GM15510 (cell line): ENCODE measurements around the gene DTYMK.

Source experiments
- POLR2A ChIP-seq: IDR thresholded peaks from 3 replicates; pipeline ENCODE4 v1.6.1; 2011; ENCODE audit warnings: borderline replicate concordance; ENCODE audit not compliant: insufficient read length; ENCODE audit errors: extremely low read depth

The DTYMK gene

DNA sequence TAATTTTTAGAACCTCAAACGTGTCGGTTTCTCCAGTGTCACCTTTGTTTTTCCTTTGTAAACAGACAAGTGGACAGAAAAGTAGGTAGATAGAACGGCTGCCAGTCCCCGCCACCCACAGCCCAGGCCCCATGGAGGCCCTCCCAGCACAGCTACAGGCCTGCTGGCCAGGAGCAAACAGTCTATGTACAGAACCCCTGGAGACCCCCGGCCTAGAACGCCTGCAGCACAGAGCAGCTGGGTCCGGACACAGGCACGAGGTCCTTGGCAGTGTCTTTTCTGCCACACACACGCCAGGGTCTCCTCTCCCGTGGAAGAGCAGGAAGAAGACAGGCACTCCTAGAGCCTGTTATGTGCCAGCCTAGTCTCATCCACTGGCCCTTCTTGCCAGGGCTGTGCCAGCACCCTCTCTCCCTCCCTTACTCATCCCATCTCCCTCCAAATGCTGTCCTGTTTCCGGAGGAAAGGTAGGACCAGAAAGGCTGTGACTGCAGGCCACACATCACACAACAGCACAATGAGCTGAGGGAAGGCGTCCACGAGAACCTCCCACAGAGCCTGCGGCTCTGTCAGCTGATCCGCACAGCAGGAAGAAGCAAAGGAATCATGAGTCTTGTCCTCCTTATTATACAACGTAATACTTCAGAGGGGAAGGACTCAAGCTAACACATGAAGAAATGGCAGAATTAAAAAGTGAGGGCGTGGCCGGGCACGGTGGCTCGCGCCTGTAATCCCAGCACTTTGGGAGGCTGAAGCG lies 7.7 kb downstream of the DTYMK start:
- no peak for TF ChIP-seq POLR2A

- no peak for TF ChIP-seq POLR2A
Measured at GRCh38 chr2:241678307-241678706, 8.3 kb downstream of the DTYMK start.

DNA sequence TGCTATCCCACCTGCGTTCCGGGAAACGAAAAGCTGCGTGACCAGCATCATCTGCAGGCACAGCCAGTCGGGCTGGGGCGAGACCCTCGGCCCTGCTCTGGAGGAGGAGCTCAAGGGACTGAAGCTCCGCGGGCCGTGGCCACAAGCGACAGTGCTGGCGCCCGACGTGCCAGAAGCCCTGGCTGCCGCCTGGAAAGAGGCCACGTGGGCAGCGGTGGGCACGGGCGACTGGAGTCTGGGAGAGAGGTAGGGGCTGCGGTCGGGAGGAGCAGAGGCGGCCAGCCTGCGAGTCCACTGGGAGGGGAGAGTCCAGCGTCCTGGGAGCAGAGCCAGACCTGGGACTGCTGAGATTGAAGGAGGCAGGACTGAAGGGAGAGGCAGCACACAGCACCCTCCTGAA lies 9.2 kb downstream of the DTYMK start:
- no peak for TF ChIP-seq POLR2A

DNA sequence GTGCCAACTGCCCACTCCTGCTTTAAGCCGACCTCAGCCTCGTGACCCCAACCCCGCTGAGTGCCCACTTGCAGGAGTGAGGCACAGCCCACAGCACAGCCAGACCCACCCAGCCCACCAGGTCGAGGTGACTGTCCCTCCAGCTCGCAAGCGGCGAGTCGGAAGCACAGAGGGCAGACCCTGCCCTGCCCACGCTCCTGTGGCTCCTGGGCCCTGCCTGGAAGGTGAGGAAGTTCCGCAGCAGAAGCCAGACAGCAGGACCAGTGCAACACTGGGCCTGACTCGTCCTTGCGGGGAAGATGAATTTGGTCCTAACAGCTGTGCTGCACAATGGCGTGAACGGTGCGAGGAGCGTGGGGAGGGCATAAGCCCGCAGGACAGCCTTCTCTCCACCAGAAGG lies 9.9 kb downstream of the DTYMK start:
- no peak for TF ChIP-seq POLR2A

DNA sequence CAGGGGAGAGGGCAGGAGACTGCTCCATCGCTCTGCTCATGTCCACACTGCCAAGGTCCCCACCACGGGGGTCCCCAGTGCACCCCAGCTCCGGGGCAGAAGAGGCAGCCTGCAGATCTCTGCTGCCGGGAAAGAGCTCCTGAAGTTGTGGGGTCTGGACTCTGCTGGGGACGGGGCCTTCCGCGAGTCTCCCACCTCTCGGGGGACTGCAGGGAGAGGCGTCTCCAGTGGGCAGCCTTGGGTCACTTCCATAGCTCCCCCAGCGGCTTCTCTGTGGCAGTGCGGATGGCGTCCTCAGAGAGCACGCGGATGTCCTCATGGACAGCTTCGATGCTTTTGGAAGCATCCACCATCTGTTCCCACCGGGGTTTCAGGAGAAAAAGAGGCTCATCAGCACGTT lies 10.7 kb downstream of the DTYMK start:
- TF ChIP-seq POLR2A = no peak

- no peak for TF ChIP-seq POLR2A
Measured at GRCh38 chr2:241673797-241674725, 12.6 kb downstream of the DTYMK start.

- TF ChIP-seq POLR2A = no peak
Measured at GRCh38 chr2:241673189-241673663, 13.4 kb downstream of the DTYMK start.

DNA sequence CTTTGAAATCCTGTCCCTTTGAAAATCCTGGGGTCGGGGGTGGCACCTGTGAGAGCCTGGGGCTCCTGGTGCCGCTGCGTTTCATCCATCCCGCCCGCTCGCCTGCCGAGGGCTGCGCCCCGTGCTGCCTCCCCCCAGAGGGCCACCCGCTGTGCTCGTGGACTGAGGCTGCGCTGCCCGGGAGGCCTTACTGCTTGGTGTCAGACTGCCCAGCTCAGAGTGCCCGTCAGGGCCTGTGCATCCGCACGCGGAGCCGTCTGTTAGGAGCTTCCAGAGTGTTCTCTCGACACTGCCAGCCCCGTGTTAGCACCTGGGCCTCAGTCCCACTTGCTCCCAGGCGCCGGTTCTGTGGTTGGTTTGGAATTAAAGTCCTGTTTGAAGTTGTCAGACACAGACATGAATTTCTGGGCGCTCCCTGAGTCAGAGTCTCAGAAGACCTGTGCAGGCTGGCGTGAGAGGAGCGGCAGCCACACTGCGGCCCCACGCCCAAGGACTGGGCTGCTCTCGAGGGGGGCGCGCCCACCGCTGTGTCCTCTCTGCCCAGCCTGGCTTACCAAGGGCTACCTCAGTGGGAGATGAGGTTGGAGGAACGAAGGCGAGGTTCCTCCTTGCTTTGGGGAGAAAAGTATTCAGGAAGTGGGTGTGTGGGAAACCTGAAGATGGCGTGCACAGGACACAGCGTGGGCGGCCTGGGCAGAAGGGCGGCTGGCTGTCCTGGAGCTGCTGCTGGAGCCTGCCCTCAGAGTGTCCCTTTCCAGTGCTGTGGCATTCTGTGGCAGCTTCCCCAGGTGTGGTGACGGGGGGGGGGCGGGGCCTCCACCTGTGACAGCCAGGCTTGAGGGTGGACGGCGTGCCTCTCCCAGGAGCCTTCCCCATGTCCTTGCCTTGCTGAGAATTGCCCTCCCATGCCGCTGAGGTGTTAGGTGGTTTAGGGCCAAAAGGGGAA lies 14.1 kb downstream of the DTYMK start:
- no peak for TF ChIP-seq POLR2A

GRCh38 chr2:241671457-241672240 lies 15.0 kb downstream of the DTYMK start:
- no peak for TF ChIP-seq POLR2A

DNA sequence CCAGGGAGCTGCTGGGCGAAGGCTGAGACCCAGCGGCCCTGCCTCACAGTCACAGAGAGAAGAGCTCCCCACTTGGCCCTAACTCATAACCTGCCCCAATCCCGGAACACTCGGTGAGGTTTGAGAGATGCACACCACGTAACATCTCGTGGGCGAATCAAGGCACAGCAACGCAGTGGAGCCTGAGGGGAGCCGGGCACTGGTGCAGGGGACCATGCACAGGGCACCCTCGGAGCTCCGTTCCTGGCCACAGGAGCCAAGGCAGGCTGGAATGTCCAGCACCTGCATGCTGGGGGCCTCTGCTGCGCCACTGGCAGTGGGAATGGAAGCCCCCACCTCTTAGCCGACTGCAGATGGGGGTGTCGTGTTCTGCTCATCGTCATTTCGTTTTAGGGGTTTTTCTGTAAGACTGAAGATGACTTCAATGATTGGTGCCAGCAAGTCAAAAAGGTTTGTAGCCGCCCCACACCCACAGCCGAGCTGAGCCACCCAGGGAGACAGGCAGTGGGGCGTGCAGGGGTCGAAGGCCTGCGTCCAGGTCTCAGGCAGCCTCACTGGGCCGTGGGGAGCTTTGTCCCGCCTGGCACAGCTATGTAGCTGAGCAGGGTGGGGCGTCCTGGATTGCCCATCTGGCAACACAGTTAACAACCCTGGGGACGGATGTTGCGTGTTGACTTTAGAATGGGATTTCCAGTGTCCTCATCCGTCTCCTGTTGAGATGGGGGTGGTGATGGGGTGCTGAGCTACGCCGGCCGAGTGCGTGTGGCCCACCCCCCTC lies 16.1 kb downstream of the DTYMK start:
- TF ChIP-seq POLR2A = no peak

DNA sequence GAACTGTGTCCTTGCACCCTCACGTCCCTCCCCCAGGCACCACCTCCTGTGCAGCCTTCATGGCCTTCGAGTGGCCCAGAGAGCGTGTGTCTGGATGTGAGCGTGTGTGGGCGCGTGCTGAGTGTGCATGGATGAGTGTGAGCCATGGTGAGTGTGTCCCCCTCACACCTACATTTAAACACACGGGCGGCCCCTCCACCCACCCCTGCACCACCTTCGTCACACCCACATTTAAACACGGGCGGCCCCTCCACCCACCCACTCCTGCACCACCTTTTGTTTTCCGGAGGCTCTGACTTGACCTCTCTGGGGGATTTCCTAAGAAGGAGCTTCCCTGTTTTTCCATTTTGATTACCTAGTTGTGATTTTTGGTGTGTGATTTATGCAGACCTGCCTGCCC lies 17.8 kb downstream of the DTYMK start:
- no peak for TF ChIP-seq POLR2A

GRCh38 chr2:241668354-241668753 lies 18.3 kb downstream of the DTYMK start:
- no peak for TF ChIP-seq POLR2A
